ENCODE data around the gene MMD. TPM values are rescaled to one million over a fixed set of nuclear protein-coding genes. Genes with fewer than 3 reads are reported as not detected.
"Not testable (repeated sequence)": the region's sequence is repeated elsewhere in the genome, so short reads cannot be mapped to it uniquely, and the experiment has no call there.

MMD gene
- total RNA-seq, 3 donors from 2014 or later = 10.3 to 22.8 (median 14.7) TPM

DNA sequence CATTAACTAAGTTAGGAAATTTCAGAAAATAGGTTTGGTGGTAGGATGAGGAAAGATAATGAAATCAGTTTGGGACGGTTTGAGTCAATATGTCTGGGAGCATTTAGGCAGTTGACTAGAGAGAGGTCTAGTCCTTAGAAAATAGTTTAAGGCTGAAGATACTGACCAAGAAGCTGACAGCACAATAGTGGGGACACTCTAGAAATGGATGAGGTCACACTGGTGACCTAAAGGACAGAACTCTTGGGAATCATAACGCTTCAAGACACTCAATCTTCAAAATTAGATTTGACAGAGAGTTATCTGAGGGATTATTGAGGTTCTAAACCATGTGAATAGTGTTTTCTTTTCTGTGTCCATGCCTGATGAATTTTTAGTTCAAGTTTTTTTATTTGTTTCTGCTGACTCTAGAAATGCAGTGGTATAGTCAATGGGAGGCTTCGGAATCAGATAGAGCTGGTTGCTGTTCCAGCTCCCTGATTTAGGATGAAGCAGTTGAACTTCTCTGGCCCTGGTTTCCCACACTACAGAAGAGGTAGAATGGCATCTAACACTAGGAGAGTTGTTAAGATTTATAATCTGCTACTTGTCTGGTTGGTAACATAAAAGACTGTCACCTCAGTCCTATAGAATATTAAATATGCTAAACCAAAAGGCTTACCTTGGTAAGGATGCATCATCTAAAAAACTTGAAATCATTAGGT, 29.7 kb downstream of the MMD start:
- H3K4me3 ChIP-seq = no peak overlapping the region
- H3K9me3 ChIP-seq = no peaks in the 10 kb centered on the region
- TF ChIP-seq, protein P1, sequence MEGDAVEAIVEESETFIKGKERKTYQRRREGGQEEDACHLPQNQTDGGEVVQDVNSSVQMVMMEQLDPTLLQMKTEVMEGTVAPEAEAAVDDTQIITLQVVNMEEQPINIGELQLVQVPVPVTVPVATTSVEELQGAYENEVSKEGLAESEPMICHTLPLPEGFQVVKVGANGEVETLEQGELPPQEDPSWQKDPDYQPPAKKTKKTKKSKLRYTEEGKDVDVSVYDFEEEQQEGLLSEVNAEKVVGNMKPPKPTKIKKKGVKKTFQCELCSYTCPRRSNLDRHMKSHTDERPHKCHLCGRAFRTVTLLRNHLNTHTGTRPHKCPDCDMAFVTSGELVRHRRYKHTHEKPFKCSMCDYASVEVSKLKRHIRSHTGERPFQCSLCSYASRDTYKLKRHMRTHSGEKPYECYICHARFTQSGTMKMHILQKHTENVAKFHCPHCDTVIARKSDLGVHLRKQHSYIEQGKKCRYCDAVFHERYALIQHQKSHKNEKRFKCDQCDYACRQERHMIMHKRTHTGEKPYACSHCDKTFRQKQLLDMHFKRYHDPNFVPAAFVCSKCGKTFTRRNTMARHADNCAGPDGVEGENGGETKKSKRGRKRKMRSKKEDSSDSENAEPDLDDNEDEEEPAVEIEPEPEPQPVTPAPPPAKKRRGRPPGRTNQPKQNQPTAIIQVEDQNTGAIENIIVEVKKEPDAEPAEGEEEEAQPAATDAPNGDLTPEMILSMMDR (IDR thresholded peaks at IDR 0.05) = no peak
- no peak for ATAC-seq
- H3K4me1 ChIP-seq (ENCODE audit: low read depth) = peaks cover 16% of the 10 kb centered on the region
- no peak for DNase-seq
- intact Hi-C loops (cut with DNase I, micrococcal nuclease) = no loop called here
- H3K36me3 ChIP-seq (ENCODE audit: low read depth) = no peaks in the 10 kb centered on the region

DNA sequence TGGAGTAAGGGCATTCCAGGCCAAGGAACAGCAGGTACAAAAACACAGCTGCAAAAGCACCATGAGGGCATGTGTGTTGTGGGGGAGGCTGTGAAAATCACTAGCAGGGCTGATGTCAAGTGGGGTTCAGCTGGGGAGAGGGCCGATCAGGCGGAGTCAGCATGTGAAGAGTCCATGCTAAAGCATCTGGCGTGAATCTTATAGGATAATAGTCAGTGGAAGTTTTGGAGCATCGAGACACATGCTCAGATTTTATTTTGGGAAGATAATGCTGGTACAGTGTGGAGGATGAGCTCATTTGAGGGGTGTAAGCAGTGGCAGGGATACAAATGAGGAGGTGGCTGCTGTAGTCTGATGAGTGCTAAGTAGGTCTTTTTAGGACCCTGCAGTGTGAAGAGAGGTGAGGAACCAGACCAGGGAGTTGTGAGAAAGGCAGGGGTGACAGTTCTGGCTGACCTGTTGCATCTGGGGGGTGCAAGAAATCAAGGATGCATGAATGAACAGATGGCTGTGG, 30.3 kb downstream of the MMD start:
- ATAC-seq (no peak), DNase-seq (no peak)
- no peaks in the 10 kb centered on the region for H3K36me3 ChIP-seq (ENCODE audit: low read depth)
- H3K4me1 ChIP-seq (ENCODE audit: low read depth) = peaks cover 16% of the 10 kb centered on the region
- no peaks in the 10 kb centered on the region for H3K9me3 ChIP-seq
- no peak overlapping the region for H3K4me3 ChIP-seq
- TF ChIP-seq, protein P1 (IDR thresholded peaks at IDR 0.05) = no peak
- intact Hi-C loops (cut with DNase I, micrococcal nuclease) = no loop called here

DNA sequence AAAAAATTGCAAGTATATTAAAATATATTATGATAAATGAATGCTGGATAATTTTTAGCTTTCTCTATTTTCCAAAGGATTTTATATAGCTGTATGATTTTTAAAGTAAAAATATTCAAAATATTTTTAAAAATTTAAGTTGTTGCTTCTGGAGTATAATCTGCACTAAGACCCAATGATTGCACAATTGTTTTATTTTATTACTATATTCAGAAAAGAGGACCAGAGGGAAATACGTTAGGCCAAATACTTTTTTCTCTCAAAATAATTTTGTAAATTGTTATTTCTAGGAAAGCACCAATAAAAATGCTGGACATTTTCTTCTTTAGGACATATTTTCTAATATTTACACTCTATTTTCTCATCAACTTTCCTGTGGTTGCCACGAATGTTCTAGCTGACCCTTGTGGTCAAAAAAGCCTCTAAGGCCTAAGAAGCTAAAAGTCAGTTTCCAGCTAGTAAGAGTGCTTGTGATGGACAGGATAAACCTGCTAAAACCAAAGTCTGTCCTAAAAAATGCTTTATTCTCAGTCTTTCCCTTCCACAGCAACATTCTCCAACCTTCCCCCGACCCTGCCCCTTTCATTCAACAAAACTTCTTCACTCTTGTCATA, 31.2 kb downstream of the MMD start:
- TF ChIP-seq, protein P1 (IDR thresholded peaks at IDR 0.05) = no peak
- Histone ChIP-seq H3K36me3 (ENCODE audit: low read depth) (no peaks in the 10 kb centered on the region), H3K9me3 (no peaks in the 10 kb centered on the region), H3K4me1 (ENCODE audit: low read depth) (peaks cover 12% of the 10 kb centered on the region), H3K4me3 (no peak overlapping the region)
- intact Hi-C loops (cut with DNase I, micrococcal nuclease) = no loop called here
- ATAC-seq (no peak), DNase-seq (no peak)

GRCh38 chr17:55389715-55390114, 31.9 kb downstream of the MMD start:
- DNase-seq; intact Hi-C loops (cut with DNase I, micrococcal nuclease); ATAC-seq; H3K9me3 ChIP-seq; H3K4me1 ChIP-seq (ENCODE audit: low read depth); H3K36me3 ChIP-seq (ENCODE audit: low read depth); H3K4me3 ChIP-seq: not testable (repeated sequence)

- Histone ChIP-seq H3K9me3 (no peaks in the 10 kb centered on the region), H3K36me3 (ENCODE audit: low read depth) (no peaks in the 10 kb centered on the region), H3K4me3 (no peak overlapping the region), H3K4me1 (ENCODE audit: low read depth) (no peaks in the 10 kb centered on the region)
- intact Hi-C loops (cut with DNase I, micrococcal nuclease) = no loop called here
- TF ChIP-seq, protein P1 (IDR thresholded peaks at IDR 0.05) = no peak
- no peak for ATAC-seq
- DNase-seq = no peak
These were observed 32.8 kb downstream of the MMD start for GRCh38 chr17:55388842-55389241.

DNA sequence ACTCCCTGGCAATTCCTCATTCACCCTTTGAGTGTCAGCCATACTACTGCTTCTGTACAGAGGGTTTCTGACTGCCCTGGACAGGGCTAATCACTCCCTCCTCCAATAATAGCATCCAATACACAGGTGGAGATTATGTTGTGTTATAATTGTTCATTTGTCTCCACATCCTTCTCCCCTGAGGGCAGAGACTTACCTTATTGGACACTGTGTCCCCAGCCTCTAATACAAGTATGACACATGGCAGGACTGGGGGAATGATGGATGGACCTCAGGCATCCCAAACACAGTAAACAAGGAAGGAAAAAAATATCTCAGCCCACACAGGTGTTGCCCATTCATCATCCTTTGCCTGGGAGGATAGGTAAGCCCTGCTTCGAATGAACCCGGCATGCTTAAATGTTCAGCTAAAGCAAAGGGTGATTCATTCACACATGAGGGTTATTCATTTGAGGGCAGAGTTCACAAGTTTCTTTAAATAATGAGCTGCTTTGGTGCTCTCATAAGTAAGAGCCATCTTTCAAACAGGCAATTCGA, 34.8 kb downstream of the MMD start:
- no peak overlapping the region for H3K4me3 ChIP-seq
- TF ChIP-seq, protein P1 (IDR thresholded peaks at IDR 0.05) = no peak
- no peak for ATAC-seq
- no peaks in the 10 kb centered on the region for H3K4me1 ChIP-seq (ENCODE audit: low read depth)
- intact Hi-C loops (cut with DNase I, micrococcal nuclease) = no loop called here
- DNase-seq = no peak
- no peaks in the 10 kb centered on the region for H3K36me3 ChIP-seq (ENCODE audit: low read depth)
- H3K9me3 ChIP-seq = no peaks in the 10 kb centered on the region
